Right cardiac atrium (tissue), 5 donors: ENCODE data around the gene PRDM16. TPM values are rescaled to one million over a fixed set of nuclear protein-coding genes. Genes with fewer than 3 reads are reported as not detected.

Experiments used
- ATAC-seq, 2 donors: fragments of 200-7000 bp; cut with Tn5 transposase; one replicate each; pipeline versions ENCODE4 v1.8.0 to v1.9.1; 2020; ENCODE audit warnings: moderate library complexity in 2 of 2, mild to moderate bottlenecking in 1 of 2
- DNase-seq, 3 donors: peaks; one replicate each; pipeline ENCODE4 v3.0.0-alpha.2; 2020
- H3K27ac ChIP-seq: one replicate; pipeline ENCODE4 v1.5.1; 2013; ENCODE audit warnings: mild to moderate bottlenecking, low read length, control low read depth, moderate library complexity
- H3K27me3 ChIP-seq: one replicate; pipeline ENCODE4 v1.6.1; 2013; ENCODE audit not compliant: control insufficient read depth, insufficient read depth
- H3K4me1 ChIP-seq: one replicate; pipeline ENCODE4 v1.6.1; 2013; ENCODE audit warnings: low read length; ENCODE audit not compliant: control insufficient read depth, insufficient read depth
- H3K4me3 ChIP-seq: one replicate; pipeline ENCODE4 v1.5.1; 2013; ENCODE audit warnings: low read length, control low read depth
- H3K9me3 ChIP-seq: one replicate; pipeline ENCODE4 v1.6.1; 2013; ENCODE audit warnings: low read length; ENCODE audit not compliant: control insufficient read depth
- WGBS: extraction: QIAGEN DNeasy Blood & Tissue Kit; methylation state at CpG from one replicate; pipeline ENCODE4 v1.1.7; 2013; 5-methylcytosine and 5-hydroxymethylcytosine counted together
- intact Hi-C, 4 donors: fragments of 100-400 bp; cut with DNase I; formaldehyde crosslinking; loops; one replicate each; pipeline versions ENCODE4 v1.11.0 to v1.14.0; 2022 to 2023
- polyA plus RNA-seq: library from polyadenylated mRNA; stranded (reverse); fragments of 200-250 nt; gene quantifications from one replicate; pipeline ENCODE4 v1.2.3, GENCODE V29; 2013
- total RNA-seq, 4 donors: library from RNA; stranded (reverse); fragmentation: NEBNext Ultra II Directional; extraction: Animal tissue kit (Norgen Biotek cat#: 25700); gene quantifications; one replicate each; pipeline ENCODE4 v1.2.1, GENCODE V29; 2021
- donor health status: healthy with polysubstance abuse.
- donor health status: DM: no; HTN: yes; CAD: no.
- donor health status: DM: no; HTN: no; CAD: no.
- donor health status: DM: no; HTN: yes; CAD: no; lungs with severe emphysema.
- donor health status: DM: yes; HTN: yes; CAD: no.

Gene PRDM16
- total and polyA plus RNA-seq, 5 donors, result 1.1 to 2.9 (median 1.9) TPM

GRCh38 chr1:3319874-3320245, 250.9 kb downstream of the PRDM16 start:
- DNase-seq, result peak in 2 of 3 donors; percentile 35 to 38
- H3K4me1 ChIP-seq, result no peaks in the 10 kb centered on the region
- 43% methylated on average over 4 of the region's 4 CpGs for WGBS
- no peaks in the 10 kb centered on the region for H3K9me3 ChIP-seq
- H3K4me3 ChIP-seq, result no peak overlapping the region
- ATAC-seq, result peak in 1 of 2 donors; percentile 41
- intact Hi-C loops, result no loop called here
- H3K27me3 ChIP-seq, result no peaks in the 10 kb centered on the region
- H3K27ac ChIP-seq, result no peak overlapping the region

- DNase-seq, result peak in 2 of 3 donors; percentile 29 to 37
- Histone ChIP-seq H3K9me3 (no peaks in the 10 kb centered on the region), H3K27me3 (no peaks in the 10 kb centered on the region), H3K4me3 (no peak overlapping the region), H3K4me1 (no peaks in the 10 kb centered on the region), H3K27ac (no peak overlapping the region)
- ATAC-seq, result no peak
- 53% methylated on average over 18 of the region's 18 CpGs for whole genome bisulfite sequencing
- intact Hi-C loops, result no loop called here
Observed at GRCh38 chr1:3320246-3321152, 251.5 kb downstream of the PRDM16 start.

DNA sequence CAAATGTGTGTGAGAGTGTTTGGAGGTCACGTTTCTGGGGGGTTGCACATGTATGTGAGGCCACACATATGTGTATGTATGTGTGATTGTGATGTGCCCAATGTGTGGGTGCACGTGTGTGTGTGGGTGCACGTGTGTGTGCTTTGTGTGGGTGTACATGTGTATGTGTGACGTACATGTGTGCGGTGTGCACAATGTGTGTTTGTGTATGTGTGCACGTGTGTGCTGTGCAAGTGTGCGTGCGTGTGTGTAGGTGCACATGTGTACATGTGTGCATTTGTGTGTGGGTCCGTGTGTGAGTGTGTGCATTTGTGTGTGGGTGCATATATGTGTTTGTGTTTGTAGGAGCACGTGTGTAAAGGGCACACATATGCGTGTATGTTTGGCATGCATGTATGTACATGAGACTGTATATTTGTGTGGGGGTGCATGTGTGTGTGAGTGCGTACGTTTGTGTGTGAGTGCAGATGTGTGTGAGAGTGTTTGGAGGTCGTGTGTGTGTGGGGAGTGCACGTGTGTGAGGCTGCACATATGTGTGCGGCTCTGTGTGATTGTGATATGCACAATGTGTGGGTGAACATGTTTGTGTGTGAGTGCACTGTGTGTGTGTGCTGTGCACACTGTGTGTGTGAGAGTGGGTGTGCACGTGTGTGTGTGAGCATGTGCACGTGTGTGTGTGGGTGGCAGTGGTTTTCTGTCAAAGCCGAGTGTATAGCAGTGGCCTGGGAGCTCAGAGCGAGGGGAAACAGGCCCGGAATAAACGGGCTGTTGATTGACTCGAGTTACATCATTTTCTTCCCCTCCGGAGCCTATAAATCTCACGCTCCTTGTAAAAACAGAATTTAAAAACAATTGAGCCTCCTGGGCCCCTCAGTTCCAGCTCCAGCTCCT, 252.8 kb downstream of the PRDM16 start:
- Histone ChIP-seq H3K4me1 (no peaks in the 10 kb centered on the region), H3K9me3 (no peaks in the 10 kb centered on the region), H3K27ac (no peak overlapping the region), H3K27me3 (no peaks in the 10 kb centered on the region), H3K4me3 (no peak overlapping the region)
- DNase-seq (peak in 1 of 3 donors; percentile 8), ATAC-seq (no peak)
- WGBS, result 70% methylated on average over 25 of the region's 25 CpGs
- intact Hi-C loops, result no loop called here

DNA sequence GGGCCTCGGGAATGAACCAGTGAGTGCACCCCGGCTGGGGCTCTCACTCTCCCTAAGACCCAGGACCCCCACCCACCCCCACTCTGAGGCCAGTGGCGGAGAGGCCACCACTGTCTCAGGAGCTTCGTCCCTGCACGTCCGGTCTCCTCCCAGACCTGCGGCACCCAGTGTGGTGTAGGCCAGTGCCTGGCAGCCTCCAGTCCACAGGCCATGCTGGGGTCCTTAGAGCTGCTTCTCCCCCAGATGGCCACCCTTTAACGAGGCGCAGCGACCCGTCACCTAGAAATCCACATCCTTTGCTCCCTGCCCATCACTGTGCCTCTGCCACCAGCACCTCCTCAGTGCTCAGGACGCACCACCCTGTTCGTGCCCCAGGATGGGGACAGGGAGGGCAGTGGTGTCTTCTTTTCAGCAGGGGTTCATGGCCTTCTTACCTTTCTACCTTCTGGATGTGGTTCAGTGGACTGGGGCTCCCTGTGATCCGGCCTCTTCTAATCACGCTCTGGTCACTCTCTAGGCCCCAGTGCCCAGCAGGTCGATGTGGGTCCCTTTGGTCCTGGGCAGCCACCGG, 253.5 kb downstream of the PRDM16 start:
- DNase-seq (peak in 2 of 3 donors; percentile 32 to 41), ATAC-seq (no peak)
- Histone ChIP-seq H3K27me3 (no peaks in the 10 kb centered on the region), H3K27ac (no peak overlapping the region), H3K4me1 (no peaks in the 10 kb centered on the region), H3K9me3 (no peaks in the 10 kb centered on the region), H3K4me3 (no peak overlapping the region)
- intact Hi-C loops, result no loop called here
- WGBS, result 89% methylated on average over 17 of the region's 17 CpGs

DNA sequence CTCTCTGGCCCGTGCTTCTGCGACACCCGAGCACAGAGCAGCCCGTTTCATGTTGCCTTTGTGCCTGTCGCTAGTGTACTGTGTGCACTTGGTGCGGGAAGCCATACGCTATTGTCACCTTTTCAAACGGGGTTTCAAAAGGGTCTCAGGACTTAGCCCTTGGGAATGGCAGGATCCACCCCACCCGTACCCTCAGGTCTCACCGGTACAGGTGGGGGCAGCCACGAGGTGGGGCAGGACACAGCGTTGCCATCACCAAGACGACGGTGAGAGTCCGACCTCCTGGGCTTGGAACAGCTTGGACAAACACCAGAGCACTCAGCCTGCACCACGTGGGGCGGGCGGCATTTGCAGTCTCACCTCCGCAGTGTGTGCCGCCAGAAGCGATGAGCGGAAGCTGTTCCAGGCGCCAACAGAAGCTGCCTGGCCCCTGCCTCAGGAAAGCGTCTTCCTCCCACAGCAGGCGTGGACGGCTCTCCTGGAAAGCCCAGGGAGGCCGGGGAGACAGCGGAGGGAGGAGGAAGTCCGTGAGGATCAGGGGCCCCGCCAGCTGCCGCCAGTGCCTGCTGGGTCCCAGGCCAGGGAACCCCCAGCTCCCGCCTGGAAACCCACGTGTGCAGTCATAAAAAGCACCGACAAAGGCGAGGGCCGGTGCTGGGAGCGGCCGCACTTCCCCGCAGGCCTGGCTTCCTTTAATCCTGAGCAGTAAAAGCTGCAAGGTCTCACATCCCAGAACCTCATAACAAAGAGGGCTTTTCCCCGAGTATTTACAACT, 254.2 kb downstream of the PRDM16 start:
- intact Hi-C loops, result no loop called here
- Histone ChIP-seq H3K4me3 (no peak overlapping the region), H3K9me3 (no peaks in the 10 kb centered on the region), H3K4me1 (no peaks in the 10 kb centered on the region), H3K27me3 (no peaks in the 10 kb centered on the region), H3K27ac (no peak overlapping the region)
- ATAC-seq (peak; percentile 44 to 54), DNase-seq (peak in 2 of 3 donors; percentile 70 to 71)
- WGBS, result 41% methylated on average over 40 of the region's 40 CpGs

DNA sequence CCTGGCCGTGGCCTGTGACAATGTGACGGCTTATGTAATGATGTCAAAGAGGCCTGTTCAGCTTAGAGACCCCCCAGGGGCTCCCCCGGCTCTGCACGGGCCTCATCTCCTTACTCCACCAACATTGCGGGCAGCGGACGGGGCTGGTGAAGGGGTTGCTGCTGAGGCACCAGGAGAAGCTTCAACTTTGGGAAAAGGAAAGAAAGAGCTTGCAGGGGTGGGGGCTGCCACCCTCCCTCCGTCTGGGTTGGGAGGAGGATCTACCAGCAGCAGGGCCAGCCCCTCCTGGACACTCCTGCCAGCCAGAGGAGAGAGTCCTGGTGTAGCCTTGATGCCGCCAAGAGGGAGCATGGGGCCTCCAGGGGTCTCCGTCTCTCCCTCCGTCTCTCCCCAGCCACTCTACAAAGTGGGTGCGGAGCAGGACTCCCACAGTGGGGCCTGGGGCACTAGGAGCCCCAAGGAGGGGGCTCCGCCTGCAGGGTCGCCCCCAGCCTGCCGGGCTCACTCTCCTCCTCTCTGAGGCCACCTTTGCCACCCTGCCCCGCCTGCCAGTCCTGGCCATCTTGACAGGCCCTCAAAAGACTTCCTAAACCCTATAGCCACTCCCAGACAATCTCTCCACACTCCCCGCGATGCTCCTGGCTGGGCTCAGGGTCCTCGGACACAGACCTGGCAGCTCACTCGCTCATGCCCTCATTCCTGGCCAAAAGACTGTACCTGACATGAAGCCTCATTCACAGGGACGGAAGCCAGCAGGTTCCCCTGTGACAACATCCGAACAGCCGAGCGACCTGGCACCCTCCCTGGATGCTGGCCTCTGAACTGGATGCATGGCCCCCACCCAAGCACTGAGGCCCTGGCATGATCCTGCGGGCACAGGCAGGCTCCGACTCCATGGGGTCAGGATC, 255.0 kb downstream of the PRDM16 start:
- no peaks in the 10 kb centered on the region for H3K27me3 ChIP-seq
- H3K4me3 ChIP-seq, result no peak overlapping the region
- WGBS, result 87% methylated on average over 26 of the region's 26 CpGs
- ATAC-seq (no peak), DNase-seq (peak in 2 of 3 donors; percentile 27 to 36)
- intact Hi-C loops, result no loop called here
- H3K4me1 ChIP-seq, result no peaks in the 10 kb centered on the region
- H3K27ac ChIP-seq, result no peak overlapping the region
- H3K9me3 ChIP-seq, result no peaks in the 10 kb centered on the region

DNA sequence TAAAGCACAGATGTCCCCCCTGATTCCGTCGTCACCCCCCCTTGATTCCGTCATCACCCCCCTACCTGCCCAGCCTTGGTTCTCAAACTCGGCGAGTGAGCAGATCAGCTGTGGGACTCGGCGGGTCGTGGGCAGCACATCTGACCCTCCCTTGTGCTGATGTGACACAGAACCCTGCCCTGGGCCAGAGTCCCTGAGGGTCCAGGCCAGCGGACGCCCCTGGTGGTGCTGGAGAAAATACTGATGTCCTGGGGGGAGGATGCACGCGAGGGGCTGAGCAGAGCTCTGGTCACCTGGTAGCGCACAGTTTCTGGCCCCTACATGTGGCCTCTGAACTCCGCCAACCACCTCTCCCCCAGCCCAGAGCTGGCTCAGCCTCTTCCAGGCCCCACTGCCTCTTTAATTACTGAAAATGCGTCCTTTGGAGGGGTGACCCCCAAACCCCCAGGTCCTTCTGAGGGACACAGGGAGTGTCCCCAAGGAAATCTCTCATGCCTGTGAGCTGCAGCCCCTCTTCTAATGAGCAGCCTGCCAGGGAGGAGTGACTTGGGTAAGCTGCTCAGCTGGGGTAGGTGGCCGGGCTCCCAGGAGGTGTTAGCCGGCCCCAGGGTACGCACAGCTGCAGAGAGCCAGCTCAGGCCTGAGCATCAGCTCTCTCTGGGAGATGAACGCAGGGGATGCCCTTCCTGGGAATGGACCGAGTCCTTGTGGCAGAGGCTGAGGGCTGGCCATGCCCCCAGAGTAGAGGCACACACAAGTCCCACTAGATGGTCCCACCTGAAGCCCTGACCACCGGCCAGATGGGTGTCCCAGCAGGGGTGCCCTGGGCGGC, 255.9 kb downstream of the PRDM16 start:
- no peaks in the 10 kb centered on the region for H3K27me3 ChIP-seq
- H3K27ac ChIP-seq, result no peak overlapping the region
- H3K4me3 ChIP-seq, result no peak overlapping the region
- WGBS, result 96% methylated on average over 22 of the region's 22 CpGs
- peak in 2 of 3 donors; percentile 23 to 37 for DNase-seq
- H3K9me3 ChIP-seq, result no peaks in the 10 kb centered on the region
- ATAC-seq, result no peak
- intact Hi-C loops, result no loop called here
- H3K4me1 ChIP-seq, result no peaks in the 10 kb centered on the region

GRCh38 chr1:3326516-3327388, 257.7 kb downstream of the PRDM16 start:
- 87% methylated on average over 21 of the region's 21 CpGs for WGBS
- ATAC-seq (no peak), DNase-seq (peak in 1 of 3 donors; percentile 17)
- Histone ChIP-seq H3K4me3 (no peak overlapping the region), H3K9me3 (no peaks in the 10 kb centered on the region), H3K27me3 (no peaks in the 10 kb centered on the region), H3K4me1 (no peaks in the 10 kb centered on the region), H3K27ac (no peak overlapping the region)
- intact Hi-C loops, result no loop called here

DNA sequence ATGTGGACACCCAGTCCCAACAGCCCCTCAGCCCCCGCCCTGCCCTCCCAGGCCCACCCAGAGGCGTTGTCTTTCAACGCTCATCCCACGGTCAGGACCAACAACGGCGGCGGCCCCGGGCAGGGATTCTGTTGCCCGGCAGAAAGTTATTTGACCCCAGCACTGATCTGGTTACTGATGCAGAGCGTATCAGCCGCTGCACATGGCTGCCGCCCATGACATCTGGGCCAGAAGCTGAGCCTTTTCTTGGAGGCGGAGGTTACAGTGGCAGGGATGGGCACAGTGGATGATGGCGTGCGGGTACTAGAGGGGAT, 258.3 kb downstream of the PRDM16 start:
- no peaks in the 10 kb centered on the region for H3K4me1 ChIP-seq
- intact Hi-C loops, result no loop called here
- H3K27me3 ChIP-seq, result no peaks in the 10 kb centered on the region
- no peak for ATAC-seq
- no peak overlapping the region for H3K27ac ChIP-seq
- no peaks in the 10 kb centered on the region for H3K9me3 ChIP-seq
- DNase-seq, result peak in 1 of 3 donors; percentile 41
- 74% methylated on average over 15 of the region's 15 CpGs for WGBS
- no peak overlapping the region for H3K4me3 ChIP-seq
